Transverse colon (tissue), 3 donors: ENCODE results near the gene SRPRB.

Experiments
- CTCF ChIP-seq, 5 experiments: fragments of 200-600 bp in 3 of 5; fragments of 450-650 bp in 2 of 5; sonication (generic) in 3 of 5; IDR thresholded peaks; 1 replicate in 2 of 5; 2 replicates in 3 of 5; pipeline ENCODE4 v1.5.1; 2016 to 2017; ENCODE audit warnings: antibody characterized with exemption in 5 of 5, inconsistent platforms in 3 of 5, mild to moderate bottlenecking in 2 of 5, moderate library complexity in 1 of 5
- POLR2A ChIP-seq: fragments of 450-650 bp; IDR thresholded peaks from one replicate; pipeline ENCODE4 v1.6.1; 2016; ENCODE audit warnings: antibody characterized with exemption, mild to moderate bottlenecking, moderate library complexity

GRCh38 chr3:133833880-133834620 is 28.4 kb downstream of the SRPRB start:
- no peak for TF ChIP-seq CTCF (IDR thresholded peaks at IDR 0.05)
- no peak for TF ChIP-seq POLR2A
